A549 treated with dexamethasone at 1 μM for 4 hours (cell line): ENCODE measurements around the gene CSNK1G1. TPM values are rescaled to one million over a fixed set of nuclear protein-coding genes. Genes with fewer than 3 reads are reported as not detected.

ENCODE experiments used
- total RNA-seq: library from RNA; stranded (reverse); fragments of 200-300 nt; extraction: Qiagen RNA extraction; gene quantifications from 5 replicates; pipeline ENCODE4 v1.2.3, GENCODE V29; 2022

Gene CSNK1G1
- total RNA-seq, result 15.1 to 22.4 TPM (median 19.8 TPM) in 5 replicates

DNA sequence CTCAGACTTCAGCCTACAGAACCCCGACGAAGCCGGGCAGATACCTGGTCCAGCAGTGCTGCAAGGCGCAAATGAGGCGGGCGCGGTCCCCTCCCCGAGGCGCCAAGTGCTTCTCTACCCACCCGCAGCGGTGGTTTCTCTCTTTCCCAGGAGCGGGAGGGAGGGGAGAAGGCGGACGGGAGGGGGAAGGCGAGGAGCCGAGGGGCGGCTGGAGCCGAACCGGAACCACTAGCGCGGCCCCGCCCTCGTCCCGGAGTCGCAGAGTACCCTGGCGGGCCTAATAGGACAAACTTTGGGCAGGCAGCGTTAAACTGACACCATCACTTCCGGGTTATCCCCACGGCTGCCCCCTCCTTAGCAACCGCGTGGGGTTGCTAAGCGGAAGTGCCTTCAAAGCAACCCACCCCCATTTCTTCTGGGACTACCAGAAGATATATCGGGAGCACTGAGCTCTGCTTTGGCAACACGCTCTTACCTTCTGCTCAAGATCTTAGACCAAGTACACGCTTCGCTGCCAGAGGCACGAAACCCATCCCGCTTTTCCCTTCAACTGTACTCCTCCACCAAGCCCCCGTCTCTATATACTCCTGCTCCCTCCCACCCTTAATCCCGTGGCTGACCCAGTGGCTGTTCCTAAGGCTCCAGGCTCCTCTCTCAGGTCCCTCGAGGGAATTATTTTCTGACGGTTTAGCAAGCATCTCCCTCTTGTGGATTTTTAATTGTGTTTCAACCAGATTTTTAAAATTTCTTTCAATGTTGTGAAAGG, at the start of gene CSNK1G1:
CSNK1G1 (minus strand) TSS at position 230 of the 766 bp plus-strand sequence. CDS start 55,674 bp downstream, outside the sequence.

DNA sequence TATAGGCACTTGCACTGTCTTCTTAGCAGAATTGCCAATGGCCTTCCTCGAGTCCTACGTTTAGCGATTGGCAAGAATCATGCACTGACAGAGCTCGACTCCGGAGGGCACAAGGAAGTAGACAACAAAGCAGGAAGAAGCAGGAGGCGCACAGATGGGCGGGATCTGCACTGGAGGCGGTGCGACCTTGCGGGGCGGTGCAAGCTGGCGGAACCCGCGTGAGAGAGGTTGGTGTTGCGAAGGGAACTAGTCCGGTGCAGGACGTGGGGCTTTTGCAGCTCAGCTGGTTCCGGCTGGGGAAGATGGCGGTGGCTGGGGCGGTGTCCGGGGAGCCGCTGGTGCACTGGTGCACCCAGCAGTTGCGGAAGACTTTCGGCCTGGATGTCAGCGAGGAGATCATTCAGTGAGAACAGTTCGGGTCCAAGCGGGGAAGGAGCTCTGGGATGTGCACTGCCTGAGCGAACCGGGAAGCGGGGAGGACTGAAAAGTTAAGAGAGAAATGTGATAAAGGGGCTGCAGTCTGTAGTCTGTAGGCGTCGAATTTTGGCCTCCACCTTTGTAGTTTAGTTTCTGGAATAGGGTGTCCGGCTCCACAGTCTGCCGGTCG, 31.7 kb upstream of the CSNK1G1 start, which contains the start of gene TRIP4:
TRIP4 (plus strand) TSS at position 275 of the 607 bp plus-strand sequence; CDS start at position 303, 28 bp downstream.

DNA sequence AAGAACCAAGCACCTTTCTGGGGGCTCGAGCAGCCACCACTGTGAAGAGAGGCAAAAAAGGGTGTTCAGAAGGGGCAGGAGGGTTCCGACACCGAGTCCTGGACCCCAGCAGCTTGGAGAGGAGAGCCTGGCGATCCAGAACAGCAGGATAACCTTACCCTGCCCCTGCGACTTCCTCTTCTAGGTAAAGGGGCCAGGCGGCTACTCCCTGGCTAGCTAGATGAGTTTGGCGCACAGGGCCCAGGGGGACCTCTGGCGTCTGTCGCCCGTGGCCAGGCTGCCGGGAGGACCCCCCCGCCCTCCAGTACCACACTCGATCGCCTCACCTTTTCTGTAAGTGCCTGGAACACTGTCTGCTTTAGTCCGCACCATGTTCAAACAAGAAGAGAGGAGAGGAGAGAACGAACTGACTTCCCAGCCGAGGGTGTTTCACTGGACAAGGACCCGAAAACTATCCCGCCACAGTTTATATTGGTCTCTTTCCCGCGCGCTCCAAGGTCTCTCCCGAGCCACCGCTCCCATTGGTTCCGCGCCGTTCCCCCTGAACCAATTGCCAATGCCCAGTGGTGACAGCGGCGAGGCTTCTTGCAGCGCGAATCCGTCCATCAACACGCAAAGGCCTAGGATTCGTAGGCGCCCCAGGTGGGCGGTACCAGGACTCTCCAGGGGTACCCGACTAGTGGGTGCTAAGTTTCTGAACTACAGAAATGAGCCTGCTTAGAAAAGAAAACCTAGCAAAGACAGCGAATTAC, 25.2 kb upstream of the CSNK1G1 start, which contains the start of gene PCLAF:
PCLAF (minus strand) TSS at position 442 of the 752 bp plus-strand sequence; CDS start at position 372, 70 bp downstream.

DNA sequence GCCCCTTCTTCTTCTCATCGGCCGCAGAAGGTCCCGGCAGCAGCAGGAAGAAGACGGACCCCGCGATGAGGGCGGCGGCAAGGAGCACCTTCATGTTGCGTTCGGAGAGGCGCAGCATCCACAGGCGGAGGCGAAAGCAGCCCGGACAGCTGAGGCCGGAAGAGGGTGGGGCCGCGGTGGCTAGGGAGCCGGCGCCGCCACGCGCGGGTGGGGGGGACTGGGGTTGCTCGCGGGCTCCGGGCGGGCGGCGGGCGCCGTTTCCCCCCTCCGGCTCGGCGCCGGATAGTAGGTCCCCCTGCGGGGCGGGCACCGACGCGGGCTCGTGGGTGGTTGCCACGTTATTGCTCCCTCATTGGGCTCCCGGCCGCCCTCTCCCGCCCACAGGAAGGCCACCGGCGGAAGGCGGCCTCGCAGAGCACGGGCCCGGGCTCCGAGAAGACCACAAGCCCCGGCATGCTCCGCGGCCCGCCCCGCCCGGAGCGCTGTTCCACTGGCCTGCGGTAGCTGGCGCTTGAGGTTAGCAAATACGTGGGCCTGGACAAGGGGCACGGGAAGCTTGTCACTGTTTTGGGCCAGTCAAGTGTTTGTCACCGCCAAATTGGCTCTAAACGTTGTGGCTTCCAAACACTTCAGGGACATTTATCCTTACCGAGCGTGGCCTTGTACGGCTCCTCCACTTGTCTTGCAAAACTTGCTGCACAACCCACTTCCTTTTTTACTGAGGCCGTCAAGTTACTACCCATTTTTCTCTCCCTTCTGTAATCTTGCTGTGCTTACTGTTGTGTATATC, 192.9 kb downstream of the CSNK1G1 start, which contains the start of gene PPIB:
PPIB (minus strand) TSS at position 154 of the 790 bp plus-strand sequence; CDS start at position 118, 36 bp downstream.

DNA sequence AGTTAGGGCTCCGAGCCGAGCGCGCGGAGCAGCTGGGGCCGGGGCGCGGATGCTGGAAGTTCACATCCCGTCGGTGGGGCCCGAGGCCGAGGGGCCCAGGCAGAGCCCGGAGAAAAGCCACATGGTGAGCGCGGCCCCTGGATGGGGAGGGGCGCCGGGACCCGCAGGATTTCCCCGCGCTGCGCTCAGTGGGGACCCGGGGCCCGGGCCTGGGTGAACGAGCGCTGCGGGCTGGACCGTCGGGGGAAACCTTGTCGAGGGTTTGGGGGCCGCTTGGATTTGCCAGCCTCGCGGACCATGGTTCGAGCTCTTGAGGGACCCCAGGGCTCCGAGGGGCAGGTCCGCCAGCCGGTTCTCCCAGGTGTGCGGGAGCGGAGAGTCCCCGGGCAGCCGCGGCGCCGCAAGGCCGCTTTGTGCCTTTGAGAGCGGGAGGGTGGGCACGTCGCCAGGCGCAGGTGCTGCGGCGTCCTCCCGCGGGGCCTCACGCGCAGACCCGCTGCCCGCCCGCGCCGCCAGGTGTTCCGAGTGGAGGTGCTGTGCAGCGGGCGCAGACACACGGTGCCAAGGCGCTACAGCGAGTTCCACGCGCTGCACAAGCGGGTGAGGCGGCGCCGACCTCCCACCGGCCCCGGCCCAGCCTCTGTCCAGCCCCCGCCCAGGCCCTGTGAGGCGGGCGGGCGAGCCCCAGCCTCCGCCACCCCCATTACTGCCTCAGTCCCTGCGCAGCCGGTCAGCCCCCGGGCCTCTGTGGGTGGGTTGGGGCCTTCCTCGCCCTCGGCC, 204.1 kb downstream of the CSNK1G1 start, which contains the start of gene SNX22:
SNX22 (plus strand) TSS at position 5 of the 780 bp plus-strand sequence; CDS start at position 50, 45 bp downstream.

Other genes starting within 250 kb of the CSNK1G1 start
- gene SNX22, start 204.4 kb downstream of the CSNK1G1 start, total RNA-seq, result 0.50 to 1.3 TPM (median 0.74 TPM) in 5 replicates
- 762 to 818 TPM (median 790 TPM) in 5 replicates for gene PPIB, start 193.2 kb downstream of the CSNK1G1 start, total RNA-seq
- 106 to 264 TPM (median 118 TPM) in 5 replicates for gene PCLAF, start 25.3 kb upstream of the CSNK1G1 start, total RNA-seq
- gene TRIP4, start 31.7 kb upstream of the CSNK1G1 start, total RNA-seq, result 24.5 to 35.4 TPM (median 26.1 TPM) in 5 replicates
- 16.8 to 28.3 TPM (median 25.9 TPM) in 5 replicates for gene ZNF609, start 104.4 kb upstream of the CSNK1G1 start, total RNA-seq